Kidney glomerular epithelial cell (primary cell): ENCODE data around the gene ANKRD36B.
"Not testable (repeated sequence)": the region's sequence is repeated elsewhere in the genome, so short reads cannot be mapped to it uniquely, and the experiment has no call there.

Experiments
- DNase-seq: peaks from one replicate; lab custom pipeline; 2025; lab: John Stamatoyannopoulos, UW

The ANKRD36B gene

DNA sequence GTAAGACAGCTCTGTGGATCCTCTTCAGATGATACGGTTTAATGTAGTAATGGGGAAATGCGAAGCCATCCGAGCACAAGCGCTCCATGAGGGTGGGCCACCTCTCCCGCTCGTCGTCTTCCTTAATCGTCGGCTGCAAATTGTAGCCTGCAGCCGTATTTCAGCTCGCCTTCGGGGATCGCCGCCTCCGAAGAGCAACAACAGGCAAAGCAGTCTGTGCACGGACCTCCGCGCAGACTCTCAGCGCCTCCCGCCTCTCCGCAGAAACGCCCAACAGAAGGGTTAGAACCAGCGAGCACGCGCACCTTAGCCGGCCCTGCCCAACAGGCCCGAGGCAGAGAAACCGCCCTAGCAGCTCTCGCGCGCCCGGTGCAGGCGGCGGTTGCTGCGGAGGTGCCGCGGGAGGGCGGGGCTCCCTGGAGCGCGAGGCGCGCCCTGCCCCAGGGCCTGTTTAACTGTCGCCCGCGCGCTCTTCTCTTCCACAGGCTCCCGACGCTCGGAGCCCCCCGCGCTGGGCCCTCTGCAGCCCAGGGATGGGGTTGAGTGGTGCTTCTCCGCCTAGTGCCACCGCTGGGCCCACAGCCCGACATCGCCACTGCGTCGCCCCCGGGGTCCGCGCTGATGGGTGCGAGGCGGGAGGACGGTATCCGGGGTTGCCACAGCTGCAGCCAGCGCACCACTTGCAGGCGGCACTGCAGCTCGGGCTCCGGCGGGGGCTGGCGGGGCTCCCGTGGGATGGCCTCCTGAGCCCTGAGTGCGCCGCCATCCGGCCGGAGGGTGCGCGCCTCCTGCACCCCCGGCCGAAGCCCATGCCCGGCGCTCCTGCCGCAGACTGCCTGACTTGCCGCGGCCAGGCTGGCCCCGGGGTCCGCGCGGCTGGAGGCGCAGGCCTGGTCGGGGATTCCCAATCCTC, at the start of gene ANKRD36B:
Gene ANKRD36B (minus strand): TSS at position 280 of the 913 bp plus-strand sequence. CDS start 192 bp downstream, at position 88.
- not testable (repeated sequence) for DNase-seq

- not testable (repeated sequence) for DNase-seq
Observed at GRCh38 chr2:97626049-97626430, 36.4 kb upstream of the ANKRD36B start.

- DNase-seq = not testable (repeated sequence)
Observed at GRCh38 chr2:97625354-97626048, 35.8 kb upstream of the ANKRD36B start.

- not testable (repeated sequence) for DNase-seq
Observed at GRCh38 chr2:97622976-97623375, 33.3 kb upstream of the ANKRD36B start.

DNA sequence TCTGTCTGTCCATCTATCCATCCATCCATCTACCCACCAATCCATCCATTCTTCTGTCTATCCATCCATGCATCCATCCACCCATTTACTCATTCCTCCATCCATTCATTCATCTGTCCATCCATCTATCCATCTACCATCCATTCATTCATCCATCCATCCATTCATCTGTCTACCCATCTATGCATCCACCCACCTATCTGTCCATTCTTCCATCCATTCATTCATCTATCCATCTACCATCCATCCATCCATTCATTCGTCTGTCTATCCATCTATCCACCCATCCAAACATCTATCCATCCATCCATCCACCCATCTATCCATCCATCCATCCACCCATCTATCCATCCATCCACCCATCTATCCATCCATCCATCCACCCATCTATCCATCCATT, 30.8 kb upstream of the ANKRD36B start:
- DNase-seq = not testable (repeated sequence)

GRCh38 chr2:97618939-97619827, 29.5 kb upstream of the ANKRD36B start:
- not testable (repeated sequence) for DNase-seq

DNA sequence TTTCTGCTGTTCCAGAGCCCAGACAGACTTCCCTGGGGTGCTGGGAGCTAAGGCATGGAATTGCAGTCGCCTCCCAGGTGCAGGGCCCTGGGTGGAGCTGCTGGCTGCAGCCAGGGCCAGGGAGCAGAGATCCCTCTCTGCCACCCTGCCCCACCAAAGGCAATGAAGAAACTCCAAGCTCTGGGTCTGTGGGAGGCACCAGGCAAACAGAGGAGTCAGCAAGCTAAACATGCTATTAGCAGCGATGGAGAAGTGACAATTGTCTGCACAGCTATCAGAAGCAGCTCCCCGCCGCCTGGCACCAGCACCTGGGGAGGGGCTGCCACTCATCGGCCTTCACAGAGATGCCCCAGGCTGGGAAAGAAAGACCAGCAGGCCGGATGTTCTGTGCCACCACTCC, 28.2 kb upstream of the ANKRD36B start:
- DNase-seq = no peak

- DNase-seq = not testable (repeated sequence)
Observed at GRCh38 chr2:97615746-97616145, 26.1 kb upstream of the ANKRD36B start.

DNA sequence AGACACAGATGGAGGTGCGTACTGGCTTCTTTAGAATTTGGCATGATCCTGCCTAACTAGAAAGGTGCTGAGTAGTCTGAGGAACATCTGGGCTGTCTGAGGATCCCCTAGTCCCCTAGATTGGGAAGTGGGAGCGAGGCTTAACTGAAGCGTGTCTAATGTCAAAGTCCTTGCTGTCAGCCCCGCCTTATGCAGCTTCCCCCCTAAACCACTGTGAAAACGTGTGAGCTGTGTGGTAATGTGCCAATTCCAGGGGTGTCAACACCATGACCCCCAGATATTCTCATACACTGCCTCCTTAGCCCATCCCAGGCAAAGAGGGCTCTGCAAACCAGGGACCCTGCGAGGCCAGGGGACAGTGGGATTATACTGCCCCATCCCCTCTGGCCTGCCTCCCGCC, 22.2 kb upstream of the ANKRD36B start:
- not testable (repeated sequence) for DNase-seq

DNA sequence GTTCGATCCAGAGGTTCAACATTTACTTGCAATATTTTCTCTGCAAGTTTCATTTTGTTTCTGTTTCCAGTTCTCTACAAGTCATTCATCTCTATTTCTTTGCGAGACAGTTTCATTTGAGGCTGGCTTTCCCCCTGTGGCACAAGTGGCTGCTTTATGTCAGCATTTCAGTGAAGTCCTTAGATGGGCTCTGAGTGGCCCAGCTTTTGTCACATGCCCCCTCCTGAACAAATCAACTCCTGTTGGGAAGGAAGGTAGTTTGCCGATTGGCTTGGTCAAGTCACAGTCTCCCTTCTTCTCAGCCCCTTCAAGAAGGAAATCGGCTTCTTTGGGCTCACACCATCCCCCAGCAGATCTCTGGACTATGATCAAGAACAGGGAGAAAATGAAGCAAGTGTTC, 19.1 kb upstream of the ANKRD36B start:
- not testable (repeated sequence) for DNase-seq

GRCh38 chr2:97605524-97606339, 16.1 kb upstream of the ANKRD36B start:
- DNase-seq = not testable (repeated sequence)

GRCh38 chr2:97605109-97605508, 15.4 kb upstream of the ANKRD36B start:
- DNase-seq = not testable (repeated sequence)

- DNase-seq = not testable (repeated sequence)
Observed at GRCh38 chr2:97601537-97601936, 11.9 kb upstream of the ANKRD36B start.

- DNase-seq = not testable (repeated sequence)
Observed at GRCh38 chr2:97596180-97596579, 6.5 kb upstream of the ANKRD36B start.

DNA sequence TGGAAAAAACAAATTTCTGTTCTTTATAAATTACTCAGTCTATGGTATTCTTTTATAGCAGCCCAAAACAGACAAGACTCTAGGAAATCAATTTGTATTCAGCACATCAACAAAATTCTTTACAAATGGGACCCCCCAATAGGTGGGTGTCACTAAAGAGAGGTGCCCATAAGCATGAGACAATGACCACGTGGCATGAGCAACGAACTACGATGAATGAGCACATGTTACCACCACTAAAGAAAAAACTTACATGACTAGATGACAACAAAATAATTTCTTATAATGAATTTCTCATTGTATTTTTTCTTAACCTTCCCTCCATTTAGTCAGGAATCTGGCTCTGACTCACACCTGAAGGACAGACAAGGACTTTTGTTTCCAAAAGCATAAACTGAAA, 3.8 kb upstream of the ANKRD36B start:
- DNase-seq = not testable (repeated sequence)

GRCh38 chr2:97590515-97591394, 1.1 kb upstream of the ANKRD36B start:
- not testable (repeated sequence) for DNase-seq

- DNase-seq = not testable (repeated sequence)
Observed at GRCh38 chr2:97589257-97589597, 450 bp downstream of the ANKRD36B start.

DNA sequence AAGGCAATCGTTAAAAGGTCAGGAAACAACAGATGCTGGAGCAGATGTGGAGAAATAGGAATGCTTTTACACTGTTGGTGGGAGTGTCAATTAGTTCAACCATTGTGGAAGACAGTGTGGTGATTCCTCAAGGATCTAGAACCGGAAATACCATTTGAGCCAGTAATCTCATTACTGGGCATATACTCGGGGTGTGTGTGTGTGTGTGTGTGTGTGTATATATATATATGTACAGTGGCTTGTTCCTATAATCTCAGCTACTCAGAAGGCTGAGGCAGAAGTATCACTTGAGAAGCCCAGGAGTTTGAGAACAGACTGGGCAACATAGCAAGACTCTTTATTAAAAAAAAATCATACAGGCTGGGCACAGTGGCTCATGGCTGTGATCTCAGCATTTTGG, 24.0 kb downstream of the ANKRD36B start:
- DNase-seq = not testable (repeated sequence)

GRCh38 chr2:97552406-97552805, 37.3 kb downstream of the ANKRD36B start:
- DNase-seq = not testable (repeated sequence)

- DNase-seq = not testable (repeated sequence)
Observed at GRCh38 chr2:97550498-97550897, 39.2 kb downstream of the ANKRD36B start.
